GM12801 (cell line): ENCODE results near the gene ZBED6.

Experiments used
- TF ChIP-seq, protein P1 (sequence below): IDR thresholded peaks from one replicate; pipeline ENCODE4 v1.5.1; 2011; ENCODE audit warnings: control low read depth; ENCODE audit not compliant: insufficient read length; ENCODE audit errors: extremely low read depth

The ZBED6 gene

DNA sequence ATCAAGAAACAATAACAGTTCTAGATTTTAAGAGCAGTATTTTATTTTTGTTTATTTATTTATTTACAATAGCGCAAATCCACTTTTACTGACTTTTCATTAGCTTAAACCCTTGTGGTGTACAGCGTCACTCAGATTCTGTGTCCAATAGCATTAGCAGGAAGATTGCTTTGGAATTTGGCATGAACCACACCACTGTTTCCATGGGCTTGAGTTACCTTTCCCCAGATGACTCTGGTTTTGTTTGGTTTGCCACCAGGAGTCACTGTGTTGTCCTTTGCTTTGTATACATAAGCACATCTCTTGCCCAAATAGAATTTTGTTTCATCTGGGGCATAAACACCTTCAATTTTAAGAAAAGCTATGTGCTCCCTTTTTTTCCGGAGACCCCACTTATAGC is 40.1 kb downstream of the ZBED6 start:
- TF ChIP-seq, protein P1, sequence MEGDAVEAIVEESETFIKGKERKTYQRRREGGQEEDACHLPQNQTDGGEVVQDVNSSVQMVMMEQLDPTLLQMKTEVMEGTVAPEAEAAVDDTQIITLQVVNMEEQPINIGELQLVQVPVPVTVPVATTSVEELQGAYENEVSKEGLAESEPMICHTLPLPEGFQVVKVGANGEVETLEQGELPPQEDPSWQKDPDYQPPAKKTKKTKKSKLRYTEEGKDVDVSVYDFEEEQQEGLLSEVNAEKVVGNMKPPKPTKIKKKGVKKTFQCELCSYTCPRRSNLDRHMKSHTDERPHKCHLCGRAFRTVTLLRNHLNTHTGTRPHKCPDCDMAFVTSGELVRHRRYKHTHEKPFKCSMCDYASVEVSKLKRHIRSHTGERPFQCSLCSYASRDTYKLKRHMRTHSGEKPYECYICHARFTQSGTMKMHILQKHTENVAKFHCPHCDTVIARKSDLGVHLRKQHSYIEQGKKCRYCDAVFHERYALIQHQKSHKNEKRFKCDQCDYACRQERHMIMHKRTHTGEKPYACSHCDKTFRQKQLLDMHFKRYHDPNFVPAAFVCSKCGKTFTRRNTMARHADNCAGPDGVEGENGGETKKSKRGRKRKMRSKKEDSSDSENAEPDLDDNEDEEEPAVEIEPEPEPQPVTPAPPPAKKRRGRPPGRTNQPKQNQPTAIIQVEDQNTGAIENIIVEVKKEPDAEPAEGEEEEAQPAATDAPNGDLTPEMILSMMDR, result no peak

DNA sequence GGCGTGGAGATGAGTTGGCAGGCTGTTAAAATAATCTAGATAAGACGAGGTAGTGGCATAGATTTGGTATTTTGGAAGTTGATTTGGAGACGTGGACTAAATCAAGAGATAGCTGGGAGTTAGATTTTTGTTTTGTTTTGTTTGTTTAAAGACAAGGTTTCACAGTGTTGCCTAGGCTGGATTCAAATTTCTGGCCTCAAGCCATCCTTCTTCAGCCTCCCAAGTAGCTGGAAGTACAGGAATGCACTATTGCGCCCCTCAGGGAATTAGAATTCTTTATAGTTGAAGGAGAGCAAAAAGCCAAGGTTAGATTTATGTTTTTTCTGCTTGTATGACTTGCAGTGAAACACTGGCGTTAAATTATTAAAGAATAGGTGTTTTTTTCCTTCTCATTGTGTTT is 43.7 kb downstream of the ZBED6 start:
- TF ChIP-seq, protein P1, result no peak

DNA sequence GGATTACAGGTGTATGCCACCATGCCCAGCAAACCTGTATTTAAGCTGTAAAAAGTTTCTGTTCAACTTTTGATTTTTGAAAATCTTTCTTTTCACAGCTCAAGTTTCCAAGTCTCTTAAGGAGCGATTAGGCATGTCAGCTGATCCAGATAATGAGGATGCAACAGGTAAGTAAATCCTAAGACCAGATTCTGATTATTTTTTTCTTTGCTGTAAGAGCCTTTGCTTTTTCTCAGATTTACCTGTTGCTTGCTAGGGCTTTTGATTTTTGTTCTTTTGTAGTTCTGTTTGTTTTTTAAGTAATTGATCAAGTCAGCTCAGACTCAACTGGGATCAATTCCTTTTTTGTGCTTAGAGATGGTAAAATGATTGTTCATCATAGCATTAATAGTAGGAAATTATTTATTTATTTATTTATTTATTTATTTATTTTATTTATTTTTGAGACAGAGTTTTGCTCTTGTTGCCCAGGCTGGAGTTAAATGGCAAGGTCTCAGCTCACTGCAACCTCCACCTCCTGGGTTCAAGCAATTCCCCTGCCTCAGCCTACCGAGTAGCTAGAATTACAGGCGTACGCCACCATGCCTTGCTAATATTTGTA is 44.9 kb downstream of the ZBED6 start:
- TF ChIP-seq, protein P1, result no peak

DNA sequence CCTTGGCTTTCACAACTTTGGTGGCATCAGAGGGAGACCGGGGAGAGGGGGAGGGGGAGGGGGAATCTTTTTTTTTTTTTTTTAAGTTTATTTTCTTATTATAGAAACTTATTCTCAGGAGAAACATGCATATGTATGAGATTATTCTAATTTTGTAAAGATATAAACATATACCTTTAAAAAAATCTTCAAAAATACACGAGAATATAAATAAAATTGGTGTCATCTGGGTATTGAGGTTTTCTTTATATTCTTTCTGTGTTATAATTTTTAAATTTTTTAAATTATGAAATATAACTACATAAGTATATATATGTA is 47.1 kb downstream of the ZBED6 start:
- TF ChIP-seq, protein P1, result no peak

DNA sequence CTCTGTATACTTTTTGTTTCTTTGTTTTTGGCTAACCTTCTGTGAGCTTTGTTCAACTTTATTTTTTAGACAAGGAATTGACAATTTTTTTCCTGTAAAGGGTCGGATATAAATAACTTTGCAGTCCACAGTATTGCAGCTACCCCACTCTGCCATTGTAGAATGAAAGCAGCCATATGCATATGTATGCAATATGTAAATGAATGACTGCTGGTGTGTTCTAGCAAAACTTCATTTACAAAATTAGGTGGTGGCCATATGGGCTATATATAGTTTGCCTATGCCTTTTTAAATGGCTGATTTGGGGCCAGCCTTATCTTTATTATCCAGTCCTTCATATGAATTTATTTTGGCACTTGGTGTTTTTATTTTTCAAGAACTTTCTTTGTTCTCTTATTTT is 48.0 kb downstream of the ZBED6 start:
- TF ChIP-seq, protein P1, result no peak
